ENCODE results near the gene COL6A2.

Gene COL6A2

DNA sequence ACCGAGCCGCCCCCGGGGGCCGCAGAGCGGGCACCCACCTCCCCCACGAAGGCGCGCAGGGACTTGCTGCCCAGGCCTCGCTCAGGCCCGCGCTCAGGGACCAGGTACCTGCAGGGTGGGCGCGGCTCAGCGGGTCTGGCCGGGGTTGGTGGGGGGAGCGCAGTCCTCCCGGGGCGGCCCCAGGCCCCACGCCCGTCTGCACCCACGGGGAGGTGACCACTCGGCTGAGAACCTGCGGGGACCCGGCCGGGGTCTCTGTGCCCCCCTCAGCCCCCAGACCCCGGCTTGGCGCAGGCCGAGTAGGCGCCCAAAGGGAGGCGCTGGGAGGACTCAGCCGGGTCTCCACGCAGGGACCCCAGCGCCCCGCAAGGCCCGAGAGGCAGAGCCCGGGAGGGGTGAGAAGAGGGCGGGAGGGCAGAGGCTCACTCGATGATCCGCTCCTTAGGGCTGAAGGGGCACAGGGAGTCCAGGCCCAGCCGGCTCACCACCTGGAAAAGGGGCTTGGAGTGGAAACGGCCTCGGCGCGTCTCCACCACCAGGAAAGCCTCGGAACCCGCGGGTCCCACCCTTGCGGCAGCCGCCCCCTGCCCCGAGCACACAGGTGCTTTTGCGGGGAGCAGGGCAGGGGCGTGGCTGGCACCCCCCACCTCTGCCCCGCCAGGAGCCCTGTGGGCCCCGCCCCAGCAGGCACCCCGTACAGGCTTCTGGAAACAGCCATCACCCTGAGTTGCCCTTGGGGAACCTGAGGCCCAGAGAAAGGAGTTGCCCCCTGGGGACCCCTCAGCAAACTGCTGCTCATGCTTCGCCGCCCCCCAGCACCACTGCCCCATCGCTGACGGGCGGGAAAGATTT is 48.2 kb downstream of the COL6A2 start:
- DNase-seq = no peak

DNA sequence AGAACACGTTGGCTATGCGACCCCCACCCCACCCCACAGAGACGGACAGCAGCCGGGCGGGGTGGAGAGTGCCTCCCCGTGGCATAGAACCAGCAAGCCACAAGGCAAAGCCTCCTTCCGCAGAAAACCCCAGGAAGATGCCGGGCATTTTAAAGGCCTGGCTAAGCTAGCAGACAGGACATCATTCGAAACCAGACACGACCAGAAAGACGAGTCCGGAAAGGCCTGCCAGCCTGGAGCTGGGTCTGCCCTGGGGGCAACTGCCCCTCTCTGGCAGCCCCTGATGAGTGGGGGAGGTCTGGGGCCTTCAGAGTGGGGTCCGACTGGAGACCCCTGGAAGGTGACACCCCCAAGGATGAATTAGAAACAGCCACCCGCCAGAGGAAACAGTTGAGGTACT is 48.9 kb downstream of the COL6A2 start:
- no peak for DNase-seq

DNA sequence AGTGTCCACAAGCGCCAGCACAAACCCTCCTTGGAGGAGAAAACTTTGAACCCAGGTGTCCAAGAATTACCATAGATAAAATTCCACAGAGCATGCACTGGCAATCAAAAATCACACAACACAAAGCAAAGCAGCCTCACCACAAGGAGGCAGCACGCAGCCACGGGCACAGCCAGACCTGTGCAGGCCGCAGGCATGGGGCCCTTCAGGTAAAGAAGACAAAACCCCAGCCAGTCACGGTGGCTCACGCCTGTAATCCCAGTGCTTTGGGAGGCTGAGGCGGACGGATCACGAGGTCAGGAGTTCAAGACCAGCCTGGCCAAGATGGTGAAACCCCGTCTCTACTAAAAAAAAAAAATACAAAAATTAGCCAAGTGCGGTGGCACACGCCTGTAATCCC is 49.5 kb downstream of the COL6A2 start:
- DNase-seq = peak; percentile 12

DNA sequence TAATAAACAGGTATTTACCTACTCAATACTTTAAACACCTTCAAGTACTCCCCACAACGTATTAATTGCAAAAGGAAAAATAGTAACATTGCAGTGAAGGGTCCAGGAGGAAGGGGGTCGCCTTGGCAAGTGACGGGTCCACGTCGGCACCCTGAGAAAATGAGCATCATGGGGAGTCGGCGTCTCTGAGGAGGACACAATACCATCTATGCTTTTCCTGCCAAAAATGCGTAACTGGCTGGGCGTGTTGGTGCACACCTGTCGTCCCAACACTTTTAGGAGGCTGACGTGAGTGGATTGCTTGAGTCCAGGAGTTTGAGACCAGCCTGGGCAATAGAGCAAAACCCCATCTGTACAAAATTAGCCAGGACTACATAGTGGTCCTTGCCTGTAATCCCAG is 50.2 kb downstream of the COL6A2 start:
- DNase-seq = no peak

DNA sequence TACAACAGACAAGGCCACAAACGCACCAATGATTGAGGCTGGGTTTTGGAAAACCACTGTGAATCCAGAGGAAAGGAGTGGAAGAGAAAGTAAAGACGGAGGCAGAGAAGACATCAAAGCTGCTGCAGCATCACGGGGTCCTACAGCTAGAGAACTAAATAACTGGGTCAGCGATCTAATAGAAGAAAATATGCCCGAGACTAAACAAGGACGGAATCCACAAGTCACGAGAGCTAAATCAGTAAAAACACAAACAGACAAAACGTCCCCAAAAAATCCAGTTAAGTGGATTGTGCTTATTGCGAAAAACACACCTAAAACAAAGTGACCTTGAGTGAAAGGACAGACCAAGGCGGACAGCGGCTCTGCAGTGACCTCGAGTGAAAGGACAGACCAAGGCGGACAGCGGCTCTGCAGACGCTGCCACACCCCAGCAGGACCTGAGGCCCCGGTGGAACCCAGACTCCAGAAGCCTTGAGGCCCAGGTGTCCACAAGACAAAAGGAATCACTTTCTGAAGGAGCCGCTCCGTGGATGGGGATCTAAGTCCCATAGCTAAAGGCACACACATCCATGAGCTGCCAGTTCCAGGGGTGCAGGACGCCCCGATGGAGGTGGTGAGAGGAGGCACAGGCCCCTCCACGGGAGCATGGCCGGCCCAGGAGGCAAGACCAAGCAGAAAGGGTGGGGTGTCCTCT is 51.4 kb downstream of the COL6A2 start:
- no peak for DNase-seq

DNA sequence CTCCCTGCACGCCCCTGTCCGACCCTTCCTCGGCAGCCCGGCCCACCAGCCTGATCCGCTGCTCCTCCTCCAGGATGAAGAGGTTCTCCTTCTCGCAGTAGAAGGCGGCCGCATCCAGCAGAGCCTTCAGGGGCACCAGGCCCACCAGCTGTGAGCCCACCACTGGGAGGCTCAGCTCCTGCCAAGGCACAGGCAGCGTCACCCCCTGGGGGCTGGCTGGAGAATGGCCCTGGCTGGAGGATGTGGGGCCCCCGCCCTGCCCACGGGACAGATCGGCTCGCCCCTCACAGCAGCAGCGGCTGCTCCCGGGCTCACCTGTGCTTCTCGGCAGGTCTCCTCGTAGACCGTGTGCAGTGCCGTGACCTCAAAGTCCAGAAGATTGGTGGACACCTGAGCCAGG is 52.2 kb downstream of the COL6A2 start:
- DNase-seq = no peak

DNA sequence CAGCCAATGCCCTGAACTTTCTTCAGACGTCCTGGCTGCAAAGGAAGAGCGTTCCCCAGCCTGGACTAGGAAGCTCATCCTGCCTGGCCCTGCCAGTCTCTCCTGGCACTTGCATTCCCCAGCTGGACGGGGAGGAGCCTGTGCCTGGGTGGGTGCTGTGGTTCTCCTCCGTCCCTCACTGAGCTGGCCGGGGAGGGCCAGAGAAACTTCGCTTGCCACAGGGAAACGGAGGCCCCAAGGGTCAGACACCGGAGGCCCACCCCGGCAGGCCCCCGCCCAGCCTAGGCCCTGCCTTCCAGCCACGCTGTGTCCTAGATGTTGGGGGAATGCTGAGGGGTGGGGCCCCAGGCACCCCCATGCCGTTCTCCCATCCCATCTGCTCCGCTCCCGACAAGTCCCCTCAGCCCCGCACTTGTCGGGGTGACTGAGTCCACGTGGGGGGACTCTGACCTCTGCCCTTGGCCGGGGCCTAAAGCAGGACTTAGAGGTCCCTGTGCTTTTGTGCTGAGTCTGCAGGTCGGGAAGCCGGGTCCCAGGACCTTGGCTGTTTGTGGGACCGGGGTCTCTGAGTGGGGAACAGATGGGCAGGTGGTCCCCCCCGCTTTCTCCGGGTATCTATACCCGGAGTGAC is 52.7 kb downstream of the COL6A2 start:
- no peak for DNase-seq

DNA sequence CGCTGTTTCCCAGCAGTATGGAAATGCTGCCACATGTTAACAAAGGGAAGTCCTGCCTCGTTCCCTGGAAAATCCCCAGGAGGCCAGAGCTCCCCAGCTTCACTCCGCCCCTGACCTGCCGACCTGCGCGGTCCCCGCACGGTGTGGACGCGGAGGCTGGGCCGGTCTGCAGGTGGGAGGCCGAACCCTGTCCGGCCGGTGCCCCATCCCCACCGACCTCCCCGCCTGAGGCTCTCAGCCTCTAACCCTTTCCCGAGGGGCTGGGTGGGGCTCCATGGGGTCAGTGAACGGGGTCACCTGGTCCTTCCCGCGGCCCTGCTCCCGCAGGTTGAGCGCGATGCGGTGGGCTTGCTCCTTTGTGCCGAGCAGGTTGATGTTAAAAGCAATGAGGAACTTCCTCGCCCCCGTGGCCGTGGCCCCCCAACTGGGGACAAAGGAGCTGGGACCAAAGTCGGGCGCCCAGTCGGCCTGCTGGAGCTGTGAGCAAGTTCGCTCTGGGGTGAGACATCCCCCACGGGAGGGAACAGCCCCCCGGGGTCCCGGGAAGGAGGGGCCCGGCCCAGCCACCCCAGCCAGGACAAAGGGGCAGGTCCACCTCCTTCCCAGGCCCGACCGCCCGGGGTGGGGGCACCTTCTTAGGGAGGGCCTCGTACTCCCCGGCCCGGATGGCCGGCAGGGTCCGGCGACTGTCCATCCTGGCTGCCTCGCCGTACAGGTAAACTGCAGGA is 53.5 kb downstream of the COL6A2 start:
- DNase-seq = no peak

DNA sequence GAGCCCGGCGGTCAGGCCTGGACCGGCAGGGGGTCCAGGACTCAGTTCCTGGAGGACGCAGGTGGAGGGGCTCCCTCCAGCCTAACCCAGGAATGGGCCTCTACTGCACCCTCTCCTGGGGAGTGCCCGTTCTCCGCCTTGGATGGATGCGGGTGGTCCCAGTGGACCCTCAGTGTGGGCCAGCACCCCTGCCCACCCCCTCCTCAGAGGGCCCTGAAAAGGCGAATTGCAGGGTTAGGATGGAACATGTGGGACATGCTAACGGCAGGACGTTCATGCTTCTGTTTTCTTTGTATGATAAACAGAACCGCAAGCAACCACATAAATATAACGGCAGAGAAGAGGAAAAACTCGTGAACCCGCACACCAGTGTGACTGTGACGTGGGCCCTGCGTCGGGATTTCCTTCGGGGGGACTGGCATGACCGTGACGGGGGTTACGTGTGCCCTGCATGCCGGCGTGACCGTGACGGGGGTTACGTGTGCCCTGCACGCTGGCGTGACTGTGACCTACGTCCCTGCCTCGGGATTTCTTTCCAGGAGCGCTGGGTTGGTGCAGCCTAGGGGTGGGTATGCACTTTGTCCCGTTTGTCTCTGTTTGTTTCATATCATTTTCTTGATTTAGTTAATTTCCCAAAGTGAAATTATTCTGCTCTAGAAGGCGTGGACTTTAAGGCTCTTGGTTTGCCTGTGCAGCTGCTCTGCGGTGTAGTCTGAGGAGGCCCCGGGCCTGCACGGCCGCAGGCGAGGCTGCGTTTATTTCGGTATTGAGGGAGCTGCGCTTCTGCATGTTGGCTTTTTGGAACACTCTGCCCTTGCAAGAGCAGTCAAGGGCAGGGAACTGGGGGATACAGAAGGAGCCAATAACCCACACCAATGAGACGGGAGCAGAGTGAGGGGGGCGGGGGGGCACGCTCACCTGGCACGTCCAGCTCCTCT is 54.3 kb downstream of the COL6A2 start:
- DNase-seq = no peak

DNA sequence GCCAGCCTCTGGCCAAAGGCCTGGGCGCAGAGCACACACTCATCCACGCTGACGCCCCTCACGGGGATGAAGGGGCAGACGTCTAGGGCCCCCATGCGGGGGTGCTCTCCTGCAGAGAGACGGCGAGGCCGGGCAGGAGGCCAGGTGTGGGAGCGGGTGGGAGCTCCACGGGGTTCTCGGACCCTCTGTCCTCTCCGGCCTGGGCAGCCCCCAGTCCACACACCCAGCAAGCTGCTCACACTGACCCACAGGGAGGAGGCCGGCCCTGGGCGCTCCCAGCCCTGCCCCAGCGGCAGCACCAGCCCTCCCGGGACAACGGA is 55.0 kb downstream of the COL6A2 start:
- DNase-seq = no peak

DNA sequence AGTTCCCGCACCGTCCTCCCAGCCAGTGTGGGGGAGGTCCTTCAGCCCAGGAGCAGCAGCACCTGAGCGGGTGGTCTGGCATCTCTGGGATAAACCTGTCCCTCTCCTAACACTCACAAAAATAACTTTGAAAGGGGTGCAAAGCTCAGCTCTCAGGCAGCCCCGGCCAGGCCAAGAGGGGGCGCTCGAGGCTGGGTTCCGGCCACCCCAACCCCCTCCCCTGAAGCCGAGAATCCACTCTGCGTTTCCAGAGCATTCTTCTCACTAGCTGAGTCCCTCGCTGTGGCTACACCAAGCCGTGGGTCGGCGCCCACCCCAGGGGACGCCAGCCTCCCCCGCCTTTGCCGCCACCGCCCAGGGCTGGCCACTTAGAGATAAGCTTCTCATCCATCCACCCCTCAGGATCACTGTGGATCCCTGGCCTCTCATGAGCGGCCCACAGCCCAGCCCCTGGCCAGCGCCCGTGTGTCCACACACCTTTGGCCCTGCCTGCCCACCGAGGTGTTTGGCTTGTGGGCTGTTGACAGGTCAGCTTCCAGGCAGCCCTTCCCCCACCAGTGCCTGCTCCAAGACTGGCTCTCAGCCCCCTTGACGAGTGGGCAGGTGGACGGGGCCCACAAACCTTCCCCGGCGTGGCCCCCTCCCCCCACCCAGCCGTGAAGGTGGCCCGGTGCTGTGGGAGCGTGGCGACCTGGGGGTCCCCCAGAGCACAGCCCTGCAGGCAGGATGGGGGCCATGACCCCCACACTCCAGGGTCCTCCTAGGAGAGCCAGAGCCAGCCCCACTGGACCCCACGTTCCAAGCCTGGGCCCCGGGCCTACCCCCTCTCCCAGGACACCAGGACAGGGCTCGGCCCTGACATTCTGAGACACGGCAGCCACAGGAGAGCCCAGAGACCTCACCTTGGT is 55.6 kb downstream of the COL6A2 start:
- peak; percentile 24 for DNase-seq

DNA sequence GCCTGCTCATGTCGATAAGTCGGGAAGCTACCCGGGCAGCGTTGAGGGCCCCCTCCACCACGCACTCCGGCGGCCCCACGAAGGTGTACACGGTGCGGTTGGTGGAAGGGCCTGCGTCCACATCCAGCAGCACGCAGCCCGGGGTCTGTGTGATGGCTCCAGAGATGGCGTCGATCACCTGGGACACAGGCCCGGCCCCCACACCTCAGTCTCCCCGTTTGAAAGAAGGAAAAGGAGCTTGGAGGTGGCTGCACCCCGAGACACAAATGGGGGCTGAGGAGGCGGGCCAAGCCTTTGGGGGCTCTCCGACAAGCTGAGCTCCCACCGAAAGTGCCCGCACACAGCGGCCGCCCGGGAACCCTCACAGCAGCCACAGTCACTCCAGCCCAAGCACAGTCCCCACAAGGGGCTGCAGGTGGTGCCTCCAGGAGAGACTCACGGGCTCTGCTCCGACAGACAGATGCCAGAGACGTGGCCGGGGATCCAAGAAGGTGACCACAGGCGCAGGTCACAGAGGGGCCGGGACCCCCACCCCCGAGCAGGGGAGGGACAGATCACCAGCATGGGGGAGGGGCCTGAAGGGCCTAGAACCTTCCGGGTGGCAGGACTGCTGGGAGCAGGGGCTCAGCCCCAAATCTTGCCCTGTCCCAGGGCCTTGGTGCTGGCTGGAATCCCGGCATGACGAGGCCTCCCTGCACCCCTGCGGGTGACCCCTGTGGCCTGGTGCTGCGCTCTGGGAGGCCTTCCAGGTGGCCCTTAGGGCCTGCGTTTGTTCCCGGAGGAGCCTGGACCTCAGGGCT is 56.4 kb downstream of the COL6A2 start:
- DNase-seq = no peak

DNA sequence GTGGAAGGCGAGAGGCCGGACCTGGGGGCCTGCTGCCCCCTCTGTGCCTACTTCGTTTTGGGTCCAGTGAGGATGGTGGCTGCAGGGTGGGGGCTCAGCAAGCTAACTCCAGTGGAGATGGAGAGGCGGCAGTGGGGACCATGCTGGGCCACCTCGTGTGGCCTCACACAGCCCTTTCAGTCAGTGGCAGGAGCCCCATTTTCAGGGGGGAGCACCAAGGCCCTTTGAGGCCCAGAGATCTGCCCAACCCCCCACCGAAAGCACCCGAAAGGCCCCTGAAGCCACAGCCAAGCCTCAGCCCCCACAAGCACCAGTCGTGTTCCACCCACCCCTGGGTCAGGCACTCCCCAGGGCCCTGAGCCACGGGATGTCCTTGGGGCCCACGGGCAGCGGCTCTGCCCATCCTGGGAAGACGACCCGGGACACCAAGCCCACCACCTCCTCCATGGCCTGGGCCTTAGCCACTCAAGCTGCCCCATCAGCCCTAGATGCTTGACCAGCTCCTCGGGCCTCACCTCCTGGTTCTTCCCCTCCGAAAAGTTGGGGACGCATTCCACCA is 57.1 kb downstream of the COL6A2 start:
- no peak for DNase-seq

DNA sequence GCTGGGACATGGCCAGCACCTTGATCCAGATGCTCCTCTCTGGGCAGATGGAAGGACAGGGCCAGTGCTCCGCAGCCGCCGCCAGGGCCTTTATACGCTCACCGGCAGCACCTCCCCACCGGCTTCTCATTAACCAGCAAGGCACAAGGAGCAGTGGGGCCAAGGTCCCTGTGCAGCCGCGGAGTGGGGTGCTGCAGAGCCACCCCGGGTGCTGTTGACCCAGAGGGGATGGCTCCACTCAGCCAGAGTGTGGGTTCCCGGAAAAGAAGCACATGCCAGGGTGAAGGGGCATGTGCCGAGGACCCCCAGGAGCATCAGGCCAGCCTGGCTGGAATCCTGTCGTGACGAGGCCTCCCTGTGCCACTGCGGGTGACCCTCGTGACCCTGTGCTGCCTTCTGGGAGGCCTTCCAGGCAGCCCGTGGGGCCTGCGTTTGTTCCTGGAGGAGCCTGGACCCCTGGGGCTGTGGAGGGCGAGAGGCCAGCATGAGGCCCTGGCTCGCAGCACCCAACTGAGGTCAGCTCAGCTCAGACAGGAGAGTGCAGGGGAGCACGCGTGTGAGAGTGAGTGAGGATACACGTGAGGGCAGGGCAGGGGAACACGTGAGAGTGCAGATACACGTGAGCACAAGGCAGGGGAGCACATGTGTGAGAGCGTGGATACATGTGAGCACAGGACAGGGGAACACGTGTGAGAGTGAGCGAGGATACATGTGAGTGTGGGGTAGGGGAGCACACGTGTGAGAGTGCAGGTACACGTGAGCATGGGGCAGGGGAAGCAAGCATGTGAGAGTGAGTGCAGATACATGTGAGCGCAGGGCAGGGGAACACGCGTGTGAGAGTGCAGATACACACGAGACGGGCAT is 57.8 kb downstream of the COL6A2 start, which contains the start of gene FTCD:
Gene FTCD (minus strand): TSS at position 66 of the 864 bp plus-strand sequence. CDS start 56 bp downstream, at position 10.
- DNase-seq = no peak

DNA sequence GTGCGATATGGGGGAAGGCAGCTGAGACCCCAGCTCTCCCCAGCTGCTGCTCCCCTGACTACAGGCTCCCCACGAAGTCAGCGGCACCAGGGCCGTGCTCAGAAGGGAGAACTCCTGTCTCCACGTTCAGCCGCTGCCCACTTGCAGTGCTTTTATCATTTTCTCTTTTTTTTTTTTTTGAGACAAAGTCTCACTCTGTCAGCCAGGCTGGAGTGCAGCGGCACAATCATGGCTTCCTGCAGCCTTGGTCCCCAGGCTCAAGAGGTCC is 58.4 kb downstream of the COL6A2 start:
- no peak for DNase-seq

DNA sequence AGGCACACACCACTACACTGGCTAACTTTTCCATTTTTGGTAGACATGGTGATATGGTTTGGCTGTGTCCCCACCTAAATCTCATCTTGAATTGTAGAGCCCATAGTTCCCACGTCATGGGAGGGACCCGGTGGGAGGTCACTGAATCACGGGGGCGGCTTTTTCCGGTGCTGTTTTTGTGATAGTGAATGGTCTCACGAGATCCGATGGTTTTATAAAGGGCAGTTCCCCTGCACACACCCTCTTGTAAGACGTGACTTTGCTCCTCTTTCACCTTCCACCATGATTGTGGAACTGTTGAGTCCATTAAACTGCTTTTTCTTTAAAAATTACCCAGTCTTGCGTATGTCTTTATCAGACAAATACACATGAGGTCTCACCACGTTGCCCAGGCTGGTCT is 58.8 kb downstream of the COL6A2 start:
- DNase-seq = no peak

DNA sequence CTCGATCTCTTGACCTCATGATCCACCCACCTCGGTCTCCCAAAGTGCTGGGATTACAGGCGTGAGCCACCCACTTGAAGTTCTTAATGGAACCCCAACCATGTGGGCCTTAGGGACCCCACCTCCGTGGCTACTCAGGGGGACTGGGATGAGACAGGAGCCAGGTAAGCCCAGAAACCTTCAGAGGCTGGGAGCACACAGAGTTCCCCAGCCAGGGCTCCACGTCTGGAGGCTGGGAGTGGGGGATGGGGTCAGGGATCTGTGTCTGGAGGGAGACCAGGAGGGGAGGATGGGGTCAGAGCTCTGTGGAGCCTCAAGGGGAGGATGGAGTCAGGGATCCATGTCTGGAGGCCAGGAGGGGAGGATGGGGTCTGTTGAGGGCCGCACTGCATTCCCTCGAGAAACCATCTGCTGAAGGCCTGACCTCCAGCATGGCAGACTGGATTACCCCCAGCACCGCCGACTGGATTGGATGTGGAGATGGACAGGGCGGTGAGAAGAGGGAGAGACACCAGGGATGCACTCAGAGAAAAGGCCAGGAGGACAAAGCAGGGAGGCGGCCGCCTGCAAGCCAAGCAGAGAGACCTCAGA is 59.6 kb downstream of the COL6A2 start:
- DNase-seq = no peak

DNA sequence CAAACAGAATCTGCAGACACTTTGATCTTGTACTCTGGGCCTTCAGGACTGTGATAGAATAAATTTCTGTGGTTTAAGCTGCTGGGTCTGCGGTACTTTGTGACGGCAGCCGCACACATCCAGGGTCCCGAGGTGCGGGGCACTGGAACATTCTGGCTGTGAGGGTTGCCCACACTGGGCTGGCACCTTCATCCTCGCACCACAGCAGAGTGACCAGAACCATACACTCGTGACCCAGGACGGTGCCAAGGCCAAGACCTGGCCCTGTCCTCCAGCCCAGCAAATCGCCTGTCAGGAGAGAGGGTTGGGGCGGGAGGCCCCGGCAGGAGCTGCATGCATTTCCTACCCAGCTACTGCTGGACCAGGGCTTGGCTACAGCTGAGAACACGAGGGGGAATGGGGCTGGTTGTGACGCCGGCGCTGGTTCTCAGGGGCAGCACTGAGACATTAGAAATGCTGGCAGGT is 60.1 kb downstream of the COL6A2 start:
- DNase-seq = no peak

All from stimulated activated naive CD4-positive, alpha-beta T cell treated with Interleukin-2 at 50 U/mL for 16 hours (primary cell).